ENCODE results near the gene CCDC69.

DNA sequence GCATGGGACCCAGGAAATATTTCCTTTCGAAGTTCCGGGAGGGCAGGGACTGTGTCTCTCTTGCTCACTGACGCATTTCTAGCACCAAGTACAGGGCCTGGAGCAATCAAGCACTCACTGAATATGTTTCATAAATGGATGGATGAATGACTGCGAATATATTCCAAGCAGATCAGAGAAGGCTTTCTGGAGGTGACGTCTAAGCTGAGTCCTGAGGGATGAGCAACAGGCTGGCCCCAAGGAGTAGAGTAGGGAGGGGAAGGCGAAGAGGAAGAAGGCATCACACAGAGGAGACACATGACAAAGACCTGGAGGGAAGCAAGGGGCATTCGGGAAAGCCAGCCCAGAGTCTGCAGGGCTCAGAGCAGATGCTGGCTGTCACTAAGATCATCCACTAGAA lies 80.2 kb downstream of the CCDC69 start:
- TF ChIP-seq POLR2A (IDR thresholded peaks at IDR 0.05; ENCODE audit: low read length) (no peak), GATA1 (IDR thresholded peaks at IDR 0.05; ENCODE audit: low read depth, low read length) (no peak)

Data from erythroblast (primary cell).